Measurements from ENCODE around the gene ADGB.

GRCh38 chr6:146613947-146614346 lies 15.2 kb downstream of the ADGB start:
- TF ChIP-seq, protein P1, sequence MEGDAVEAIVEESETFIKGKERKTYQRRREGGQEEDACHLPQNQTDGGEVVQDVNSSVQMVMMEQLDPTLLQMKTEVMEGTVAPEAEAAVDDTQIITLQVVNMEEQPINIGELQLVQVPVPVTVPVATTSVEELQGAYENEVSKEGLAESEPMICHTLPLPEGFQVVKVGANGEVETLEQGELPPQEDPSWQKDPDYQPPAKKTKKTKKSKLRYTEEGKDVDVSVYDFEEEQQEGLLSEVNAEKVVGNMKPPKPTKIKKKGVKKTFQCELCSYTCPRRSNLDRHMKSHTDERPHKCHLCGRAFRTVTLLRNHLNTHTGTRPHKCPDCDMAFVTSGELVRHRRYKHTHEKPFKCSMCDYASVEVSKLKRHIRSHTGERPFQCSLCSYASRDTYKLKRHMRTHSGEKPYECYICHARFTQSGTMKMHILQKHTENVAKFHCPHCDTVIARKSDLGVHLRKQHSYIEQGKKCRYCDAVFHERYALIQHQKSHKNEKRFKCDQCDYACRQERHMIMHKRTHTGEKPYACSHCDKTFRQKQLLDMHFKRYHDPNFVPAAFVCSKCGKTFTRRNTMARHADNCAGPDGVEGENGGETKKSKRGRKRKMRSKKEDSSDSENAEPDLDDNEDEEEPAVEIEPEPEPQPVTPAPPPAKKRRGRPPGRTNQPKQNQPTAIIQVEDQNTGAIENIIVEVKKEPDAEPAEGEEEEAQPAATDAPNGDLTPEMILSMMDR (IDR thresholded peaks at IDR 0.05; ENCODE audit: low read length) = no peak
- TF ChIP-seq EZH2phosphoT487 (IDR thresholded peaks at IDR 0.05; ENCODE audit: low read length) = no peak

Measured in MM.1S (cell line).